ENCODE results near the gene KRT23.

Gene KRT23

DNA sequence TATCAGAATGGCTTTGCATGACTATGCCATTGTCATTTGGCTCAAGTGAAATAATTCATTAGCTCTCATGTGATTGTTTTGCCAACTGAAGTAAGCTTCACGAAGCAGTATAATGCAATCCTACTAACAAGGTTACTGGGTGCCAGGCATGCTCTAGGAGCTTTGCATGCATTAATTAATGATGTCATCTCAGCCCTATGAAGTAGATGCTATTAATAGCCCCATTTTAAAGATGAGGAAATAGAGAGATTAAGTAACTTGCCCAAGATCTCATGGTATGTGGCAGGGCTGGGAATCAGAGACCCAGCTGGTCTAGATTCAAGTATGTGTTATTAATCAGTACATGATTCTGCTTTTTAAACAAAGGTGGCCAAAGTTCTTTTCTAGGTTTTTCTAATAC, 15.2 kb upstream of the KRT23 start:
- TF ChIP-seq EZH2phosphoT487 (IDR thresholded peaks at IDR 0.05; ENCODE audit: borderline replicate concordance): no peak
- TF ChIP-seq, protein P1, sequence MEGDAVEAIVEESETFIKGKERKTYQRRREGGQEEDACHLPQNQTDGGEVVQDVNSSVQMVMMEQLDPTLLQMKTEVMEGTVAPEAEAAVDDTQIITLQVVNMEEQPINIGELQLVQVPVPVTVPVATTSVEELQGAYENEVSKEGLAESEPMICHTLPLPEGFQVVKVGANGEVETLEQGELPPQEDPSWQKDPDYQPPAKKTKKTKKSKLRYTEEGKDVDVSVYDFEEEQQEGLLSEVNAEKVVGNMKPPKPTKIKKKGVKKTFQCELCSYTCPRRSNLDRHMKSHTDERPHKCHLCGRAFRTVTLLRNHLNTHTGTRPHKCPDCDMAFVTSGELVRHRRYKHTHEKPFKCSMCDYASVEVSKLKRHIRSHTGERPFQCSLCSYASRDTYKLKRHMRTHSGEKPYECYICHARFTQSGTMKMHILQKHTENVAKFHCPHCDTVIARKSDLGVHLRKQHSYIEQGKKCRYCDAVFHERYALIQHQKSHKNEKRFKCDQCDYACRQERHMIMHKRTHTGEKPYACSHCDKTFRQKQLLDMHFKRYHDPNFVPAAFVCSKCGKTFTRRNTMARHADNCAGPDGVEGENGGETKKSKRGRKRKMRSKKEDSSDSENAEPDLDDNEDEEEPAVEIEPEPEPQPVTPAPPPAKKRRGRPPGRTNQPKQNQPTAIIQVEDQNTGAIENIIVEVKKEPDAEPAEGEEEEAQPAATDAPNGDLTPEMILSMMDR (conservative IDR thresholded peaks at IDR 0.05; ENCODE audit: low read length): no peak
- Histone ChIP-seq H2AFZ (ENCODE audit: low read length) (no peak overlapping the region), H4K20me1 (ENCODE audit: insufficient read depth, low read length, poor library complexity, severe bottlenecking) (no peaks in the 10 kb centered on the region), H3K4me3 (ENCODE audit: low read length, poor library complexity, severe bottlenecking) (no peak overlapping the region), H3K9me2 (replicated peaks; ENCODE audit: low read depth, low read length) (no peaks in the 10 kb centered on the region), H3K9me3 (ENCODE audit: insufficient read depth, low read depth, low read length) (no peaks in the 10 kb centered on the region), H3K36me3 (ENCODE audit: insufficient read depth, low read length) (no peaks in the 10 kb centered on the region), H3F3A (ENCODE audit: low read depth) (no peaks in the 10 kb centered on the region), H3K9ac (ENCODE audit: low read depth, low read length, poor library complexity, severe bottlenecking) (no peak overlapping the region), H3K79me2 (ENCODE audit: insufficient read depth, low read length) (no peaks in the 10 kb centered on the region), H3K4me2 (ENCODE audit: low read depth, low read length, poor library complexity, severe bottlenecking) (no peak overlapping the region), H3K4me1 (ENCODE audit: insufficient read depth, low read length, poor library complexity, severe bottlenecking) (no peaks in the 10 kb centered on the region), H3K27me3 (ENCODE audit: insufficient read depth, low read length, poor library complexity, severe bottlenecking) (peaks cover 6% of the 10 kb centered on the region)

GRCh38 chr17:40952154-40952553, 14.7 kb upstream of the KRT23 start:
- no peak overlapping the region for H3K4me2 ChIP-seq (ENCODE audit: low read depth, low read length, poor library complexity, severe bottlenecking)
- TF ChIP-seq EZH2phosphoT487 (IDR thresholded peaks at IDR 0.05; ENCODE audit: borderline replicate concordance): no peak
- TF ChIP-seq, protein P1 (conservative IDR thresholded peaks at IDR 0.05; ENCODE audit: low read length): no peak
- H3K4me3 ChIP-seq (ENCODE audit: low read length, poor library complexity, severe bottlenecking): no peak overlapping the region
- H3K79me2 ChIP-seq (ENCODE audit: insufficient read depth, low read length): no peaks in the 10 kb centered on the region
- H3K27me3 ChIP-seq (ENCODE audit: insufficient read depth, low read length, poor library complexity, severe bottlenecking): peaks cover 6% of the 10 kb centered on the region
- no peaks in the 10 kb centered on the region for H3F3A ChIP-seq (ENCODE audit: low read depth)
- H3K9me3 ChIP-seq (ENCODE audit: insufficient read depth, low read depth, low read length): no peaks in the 10 kb centered on the region
- H3K9ac ChIP-seq (ENCODE audit: low read depth, low read length, poor library complexity, severe bottlenecking): no peak overlapping the region
- H4K20me1 ChIP-seq (ENCODE audit: insufficient read depth, low read length, poor library complexity, severe bottlenecking): no peaks in the 10 kb centered on the region
- no peaks in the 10 kb centered on the region for H3K9me2 ChIP-seq (replicated peaks; ENCODE audit: low read depth, low read length)
- no peak overlapping the region for H2AFZ ChIP-seq (ENCODE audit: low read length)
- no peaks in the 10 kb centered on the region for H3K4me1 ChIP-seq (ENCODE audit: insufficient read depth, low read length, poor library complexity, severe bottlenecking)
- no peaks in the 10 kb centered on the region for H3K36me3 ChIP-seq (ENCODE audit: insufficient read depth, low read length)

DNA sequence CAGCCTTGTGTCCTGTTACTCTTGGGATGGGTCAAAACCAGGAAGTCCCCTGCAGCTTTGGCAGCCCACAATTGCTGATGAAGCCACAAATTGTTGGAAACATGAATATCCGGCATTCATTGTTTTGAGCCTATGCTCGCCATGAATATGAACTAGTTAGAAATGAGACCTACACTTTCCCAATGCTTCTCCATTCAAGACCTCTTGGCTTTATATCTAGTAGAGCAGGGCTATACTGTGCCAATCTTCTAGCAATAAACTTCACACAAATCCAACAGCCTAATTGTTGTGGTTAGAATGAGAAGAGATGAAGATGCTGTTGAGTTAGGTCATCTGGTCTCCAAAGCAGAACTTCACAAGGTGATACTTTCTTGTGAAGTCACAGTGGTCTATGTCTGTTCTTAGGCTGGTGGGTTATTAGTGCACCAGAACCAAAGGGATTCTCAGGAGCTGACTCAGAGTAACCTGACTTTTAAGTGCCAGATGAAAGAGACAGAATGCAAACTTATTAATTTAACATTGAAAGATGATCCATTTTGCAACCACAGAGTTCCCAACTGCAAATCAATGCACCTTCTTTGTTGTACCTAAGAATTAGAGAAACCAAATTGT, 13.7 kb upstream of the KRT23 start:
- H4K20me1 ChIP-seq (ENCODE audit: insufficient read depth, low read length, poor library complexity, severe bottlenecking): no peaks in the 10 kb centered on the region
- no peak overlapping the region for H3K4me2 ChIP-seq (ENCODE audit: low read depth, low read length, poor library complexity, severe bottlenecking)
- no peaks in the 10 kb centered on the region for H3F3A ChIP-seq (ENCODE audit: low read depth)
- no peak overlapping the region for H3K9ac ChIP-seq (ENCODE audit: low read depth, low read length, poor library complexity, severe bottlenecking)
- no peak overlapping the region for H3K4me3 ChIP-seq (ENCODE audit: low read length, poor library complexity, severe bottlenecking)
- TF ChIP-seq EZH2phosphoT487 (IDR thresholded peaks at IDR 0.05; ENCODE audit: borderline replicate concordance): no peak
- TF ChIP-seq, protein P1 (conservative IDR thresholded peaks at IDR 0.05; ENCODE audit: low read length): no peak
- H3K27me3 ChIP-seq (ENCODE audit: insufficient read depth, low read length, poor library complexity, severe bottlenecking): peaks cover 6% of the 10 kb centered on the region
- no peaks in the 10 kb centered on the region for H3K9me3 ChIP-seq (ENCODE audit: insufficient read depth, low read depth, low read length)
- H3K9me2 ChIP-seq (replicated peaks; ENCODE audit: low read depth, low read length): no peaks in the 10 kb centered on the region
- no peaks in the 10 kb centered on the region for H3K79me2 ChIP-seq (ENCODE audit: insufficient read depth, low read length)
- H3K4me1 ChIP-seq (ENCODE audit: insufficient read depth, low read length, poor library complexity, severe bottlenecking): no peaks in the 10 kb centered on the region
- no peaks in the 10 kb centered on the region for H3K36me3 ChIP-seq (ENCODE audit: insufficient read depth, low read length)
- no peak overlapping the region for H2AFZ ChIP-seq (ENCODE audit: low read length)
